Suprapubic skin (tissue), 4 donors: ENCODE data around the gene ATXN2. TPM values are rescaled to one million over a fixed set of nuclear protein-coding genes. Genes with fewer than 3 reads are reported as not detected.
"Not testable (repeated sequence)": the region's sequence is repeated elsewhere in the genome, so short reads cannot be mapped to it uniquely, and the experiment has no call there.

Experiments used
- DNase-seq, 2 donors: peaks; one replicate each; pipeline ENCODE4 v3.0.0-alpha.2; 2019; ENCODE audit warnings: low spot score in 2 of 2
- H3K27ac ChIP-seq: fragments of 200-600 bp; sonication (generic); one replicate; pipeline ENCODE4 v1.5.1; 2019
- H3K27me3 ChIP-seq: fragments of 200-600 bp; sonication (generic); one replicate; pipeline ENCODE4 v1.5.1; 2019
- H3K36me3 ChIP-seq: fragments of 200-600 bp; sonication (generic); one replicate; pipeline ENCODE4 v1.5.1; 2019
- H3K4me1 ChIP-seq: fragments of 200-600 bp; sonication (generic); one replicate; pipeline ENCODE4 v1.5.1; 2019
- H3K4me3 ChIP-seq: fragments of 200-600 bp; sonication (generic); one replicate; pipeline ENCODE4 v1.5.1; 2019; ENCODE audit warnings: mild to moderate bottlenecking
- H3K9me3 ChIP-seq: fragments of 200-600 bp; sonication (generic); one replicate; pipeline ENCODE4 v1.5.1; 2019
- EP300 ChIP-seq: sonication (generic); formaldehyde crosslinking; IDR thresholded peaks from one replicate; pipeline ENCODE4 v1.6.1; 2017; ENCODE audit warnings: antibody characterized with exemption
- POLR2A ChIP-seq, 2 donors: fragments of 450-650 bp; IDR thresholded peaks; one replicate each; pipeline ENCODE4 v1.6.1; 2017; ENCODE audit warnings: antibody characterized with exemption in 2 of 2, mild to moderate bottlenecking in 2 of 2, moderate library complexity in 2 of 2
- POLR2AphosphoS5 ChIP-seq, 3 donors: sonication (generic); formaldehyde crosslinking; IDR thresholded peaks; one replicate each; pipeline ENCODE4 v1.6.1; 2017; ENCODE audit warnings: antibody characterized with exemption in 3 of 3
- WGBS: methylation state at CpG from one replicate; pipeline ENCODE4 v1.1.5; 2018; 5-methylcytosine and 5-hydroxymethylcytosine counted together
- total RNA-seq, 4 donors: library from RNA; depleted of rRNA; stranded (reverse); fragments of >200 nt; gene quantifications; one replicate each; pipeline ENCODE4 v1.1.0, GENCODE V29; 2016
- TF ChIP-seq, protein P1 (sequence below), 2 donors: fragments of 200-600 bp in 1 of 2; fragments of 450-650 bp in 1 of 2; sonication (generic) in 1 of 2; IDR thresholded peaks; one replicate each; pipeline ENCODE4 v1.5.1; 2016 to 2019; ENCODE audit warnings: antibody characterized with exemption in 2 of 2, mild to moderate bottlenecking in 1 of 2, moderate library complexity in 1 of 2

The ATXN2 gene
- total RNA-seq, 4 donors from 2014 or later: 23.3 to 62.8 (median 35.8) TPM

- Histone ChIP-seq H3K9me3 (no peaks in the 10 kb centered on the region), H3K36me3 (no peaks in the 10 kb centered on the region), H3K4me3 (no peak overlapping the region), H3K4me1 (peaks cover 11% of the 10 kb centered on the region), H3K27ac (no peak overlapping the region), H3K27me3 (no peaks in the 10 kb centered on the region)
- TF ChIP-seq POLR2AphosphoS5 (IDR thresholded peaks at IDR 0.05) (no peak), EP300 (no peak), POLR2A (IDR thresholded peaks at IDR 0.05) (no peak)
- TF ChIP-seq, protein P1, sequence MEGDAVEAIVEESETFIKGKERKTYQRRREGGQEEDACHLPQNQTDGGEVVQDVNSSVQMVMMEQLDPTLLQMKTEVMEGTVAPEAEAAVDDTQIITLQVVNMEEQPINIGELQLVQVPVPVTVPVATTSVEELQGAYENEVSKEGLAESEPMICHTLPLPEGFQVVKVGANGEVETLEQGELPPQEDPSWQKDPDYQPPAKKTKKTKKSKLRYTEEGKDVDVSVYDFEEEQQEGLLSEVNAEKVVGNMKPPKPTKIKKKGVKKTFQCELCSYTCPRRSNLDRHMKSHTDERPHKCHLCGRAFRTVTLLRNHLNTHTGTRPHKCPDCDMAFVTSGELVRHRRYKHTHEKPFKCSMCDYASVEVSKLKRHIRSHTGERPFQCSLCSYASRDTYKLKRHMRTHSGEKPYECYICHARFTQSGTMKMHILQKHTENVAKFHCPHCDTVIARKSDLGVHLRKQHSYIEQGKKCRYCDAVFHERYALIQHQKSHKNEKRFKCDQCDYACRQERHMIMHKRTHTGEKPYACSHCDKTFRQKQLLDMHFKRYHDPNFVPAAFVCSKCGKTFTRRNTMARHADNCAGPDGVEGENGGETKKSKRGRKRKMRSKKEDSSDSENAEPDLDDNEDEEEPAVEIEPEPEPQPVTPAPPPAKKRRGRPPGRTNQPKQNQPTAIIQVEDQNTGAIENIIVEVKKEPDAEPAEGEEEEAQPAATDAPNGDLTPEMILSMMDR (IDR thresholded peaks at IDR 0.05): no peak
- no peak for DNase-seq
- 79% methylated on average over 6 of the region's 6 CpGs for WGBS
Measured at GRCh38 chr12:111569363-111570083, 29.6 kb downstream of the ATXN2 start.

DNA sequence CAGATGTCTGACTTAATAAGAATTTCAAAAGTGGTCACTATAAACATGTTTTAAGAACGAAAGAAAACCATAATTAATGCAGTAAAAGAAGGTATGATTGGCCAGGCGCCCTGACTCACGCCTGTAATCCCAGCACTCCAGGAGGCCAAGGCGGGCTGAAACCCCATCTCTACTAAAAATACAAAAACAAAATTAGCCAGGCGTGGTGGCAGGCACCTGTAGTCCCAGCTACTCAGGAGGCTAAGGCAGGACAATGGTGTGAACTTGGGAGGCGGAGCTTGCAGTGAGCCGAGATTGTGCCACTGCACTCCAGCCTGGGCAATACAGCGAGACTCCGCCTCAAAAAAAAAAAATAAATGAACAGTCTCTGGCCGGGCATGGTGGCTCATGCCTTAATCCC lies 38.3 kb downstream of the ATXN2 start:
- not testable (repeated sequence) for H3K4me1 ChIP-seq, H3K27ac ChIP-seq, H3K9me3 ChIP-seq, H3K27me3 ChIP-seq, DNase-seq, H3K4me3 ChIP-seq, H3K36me3 ChIP-seq
- WGBS: 85% methylated on average over 10 of the region's 10 CpGs

DNA sequence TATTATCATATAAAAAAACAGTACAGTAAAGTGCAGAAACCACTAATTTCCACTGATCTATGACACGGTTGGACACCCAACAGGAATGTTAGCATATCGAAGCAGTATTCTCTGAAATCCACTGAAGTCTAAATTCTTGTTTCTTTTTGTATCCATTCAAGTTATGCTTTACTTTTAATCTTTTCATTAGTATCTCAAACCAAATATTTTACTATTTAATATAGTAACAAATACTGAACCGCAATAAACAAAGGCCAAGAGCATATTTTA lies 41.1 kb downstream of the ATXN2 start:
- 76% methylated on average over 3 of the region's 3 CpGs for WGBS
- H3K27me3 ChIP-seq: no peaks in the 10 kb centered on the region
- H3K9me3 ChIP-seq: no peaks in the 10 kb centered on the region
- H3K4me3 ChIP-seq: no peak overlapping the region
- H3K27ac ChIP-seq: no peak overlapping the region
- TF ChIP-seq EP300 (no peak), POLR2A (IDR thresholded peaks at IDR 0.05) (no peak), POLR2AphosphoS5 (IDR thresholded peaks at IDR 0.05) (no peak)
- TF ChIP-seq, protein P1 (IDR thresholded peaks at IDR 0.05): no peak
- no peaks in the 10 kb centered on the region for H3K4me1 ChIP-seq
- no peaks in the 10 kb centered on the region for H3K36me3 ChIP-seq
- DNase-seq: no peak

GRCh38 chr12:111557271-111558106 lies 41.6 kb downstream of the ATXN2 start:
- Histone ChIP-seq H3K4me3 (no peak overlapping the region), H3K4me1 (no peaks in the 10 kb centered on the region), H3K9me3 (no peaks in the 10 kb centered on the region), H3K36me3 (no peaks in the 10 kb centered on the region), H3K27ac (no peak overlapping the region), H3K27me3 (no peaks in the 10 kb centered on the region)
- TF ChIP-seq POLR2A (IDR thresholded peaks at IDR 0.05) (no peak), POLR2AphosphoS5 (IDR thresholded peaks at IDR 0.05) (no peak)
- TF ChIP-seq, protein P1 (IDR thresholded peaks at IDR 0.05): no peak
- WGBS: 64% methylated on average over 5 of the region's 5 CpGs
- no peak for DNase-seq

GRCh38 chr12:111556676-111557075 lies 42.4 kb downstream of the ATXN2 start:
- no peaks in the 10 kb centered on the region for H3K4me1 ChIP-seq

DNA sequence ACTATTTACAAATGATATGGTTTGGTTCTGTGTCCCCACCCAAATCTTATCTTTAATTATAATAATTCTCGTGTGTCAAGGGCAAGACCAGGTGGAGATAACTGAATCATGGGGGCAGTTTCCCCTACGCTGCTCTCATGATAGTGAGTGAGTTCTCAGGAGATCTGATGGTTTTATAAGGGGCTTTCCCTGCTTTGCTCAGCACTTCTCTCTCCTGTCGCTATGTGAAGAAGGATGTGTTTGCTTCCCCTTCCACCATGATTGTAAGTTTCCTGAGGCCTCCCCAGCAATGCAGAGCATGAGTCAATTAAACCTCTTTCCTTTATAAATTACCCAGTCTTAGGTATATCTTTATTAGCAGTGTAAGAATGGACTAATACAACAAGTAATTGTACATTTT lies 43.8 kb downstream of the ATXN2 start:
- not testable (repeated sequence) for H3K4me3 ChIP-seq, H3K27me3 ChIP-seq, H3K27ac ChIP-seq, DNase-seq, H3K9me3 ChIP-seq, H3K4me1 ChIP-seq
- WGBS: 94% methylated on average over 3 of the region's 3 CpGs
- H3K36me3 ChIP-seq: peaks cover 13% of the 10 kb centered on the region

More at GRCh38 chr12:111556676-111557075, 42.4 kb downstream of the ATXN2 start:
- DNase-seq: no peak
- H3K27me3 ChIP-seq: no peaks in the 10 kb centered on the region
- H3K36me3 ChIP-seq: no peaks in the 10 kb centered on the region
- no peak overlapping the region for H3K4me3 ChIP-seq
- H3K27ac ChIP-seq: no peak overlapping the region
- no peaks in the 10 kb centered on the region for H3K9me3 ChIP-seq
- 76% methylated on average over 6 of the region's 6 CpGs for WGBS
- TF ChIP-seq EP300: no peak
- TF ChIP-seq POLR2A (IDR thresholded peaks at IDR 0.05): no peak
- TF ChIP-seq POLR2AphosphoS5 (IDR thresholded peaks at IDR 0.05): no peak
- TF ChIP-seq, protein P1 (IDR thresholded peaks at IDR 0.05): no peak
